ENCODE measurements around the gene SPTBN4.
"Not testable (repeated sequence)": the region's sequence is repeated elsewhere in the genome, so short reads cannot be mapped to it uniquely, and the experiment has no call there.

SPTBN4 gene

DNA sequence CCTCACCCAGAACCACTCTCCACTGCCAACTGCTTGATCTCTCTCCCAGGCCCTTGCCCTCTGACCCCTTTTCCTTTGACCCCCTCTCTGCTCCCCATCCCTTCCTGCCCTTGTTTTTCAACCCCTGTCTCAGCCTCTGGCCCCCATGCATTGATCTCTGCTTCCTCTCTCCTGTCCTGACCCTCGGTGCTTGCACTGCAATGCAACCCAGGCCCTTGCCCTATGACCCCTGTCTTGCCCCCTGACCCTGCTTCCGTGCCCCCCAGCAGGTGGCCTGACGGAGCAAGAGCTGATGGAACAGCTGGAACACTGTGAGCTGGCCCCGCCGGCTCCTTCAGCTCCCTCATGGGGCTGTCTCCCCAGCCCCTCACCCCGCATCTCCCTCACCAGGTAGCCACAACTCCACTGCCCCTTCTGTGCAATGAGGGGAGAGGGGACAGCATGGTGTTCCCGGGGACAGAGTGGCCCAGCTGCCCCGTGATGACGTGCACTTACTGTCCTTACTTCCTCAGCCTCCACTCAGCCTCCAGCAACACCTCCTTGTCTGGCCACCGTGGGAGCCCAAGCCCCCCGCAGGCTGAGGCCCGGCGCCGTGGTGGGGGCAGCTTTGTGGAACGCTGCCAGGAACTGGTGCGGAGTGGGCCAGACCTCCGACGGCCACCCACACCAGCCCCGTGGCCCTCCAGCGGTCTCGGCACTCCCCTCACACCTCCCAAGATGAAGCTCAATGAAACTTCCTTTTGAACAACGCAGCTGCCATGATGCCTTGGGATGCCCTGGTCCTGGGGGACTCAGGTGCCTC lies 123.9 kb downstream of the SPTBN4 start:
- DNase-seq: no peak

DNA sequence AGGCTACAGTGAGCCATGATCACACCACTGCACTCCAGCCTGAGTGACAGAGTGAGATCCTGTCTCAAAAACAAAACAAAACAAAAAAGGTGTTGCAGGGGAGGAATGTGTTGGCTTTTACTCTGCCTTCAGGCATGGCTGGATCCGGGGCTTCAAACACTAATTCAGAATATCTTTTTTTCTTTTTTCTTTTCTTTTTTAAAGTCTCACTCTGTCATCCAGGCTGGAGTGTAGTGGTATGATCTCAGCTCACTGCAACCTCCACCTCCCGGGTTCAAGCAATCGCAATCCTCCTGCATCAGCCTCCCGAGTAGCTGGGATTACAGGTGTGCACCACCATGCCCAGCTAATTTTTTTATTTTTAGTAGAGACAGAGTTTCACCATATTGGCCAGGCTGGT lies 124.9 kb downstream of the SPTBN4 start:
- not testable (repeated sequence) for DNase-seq

DNA sequence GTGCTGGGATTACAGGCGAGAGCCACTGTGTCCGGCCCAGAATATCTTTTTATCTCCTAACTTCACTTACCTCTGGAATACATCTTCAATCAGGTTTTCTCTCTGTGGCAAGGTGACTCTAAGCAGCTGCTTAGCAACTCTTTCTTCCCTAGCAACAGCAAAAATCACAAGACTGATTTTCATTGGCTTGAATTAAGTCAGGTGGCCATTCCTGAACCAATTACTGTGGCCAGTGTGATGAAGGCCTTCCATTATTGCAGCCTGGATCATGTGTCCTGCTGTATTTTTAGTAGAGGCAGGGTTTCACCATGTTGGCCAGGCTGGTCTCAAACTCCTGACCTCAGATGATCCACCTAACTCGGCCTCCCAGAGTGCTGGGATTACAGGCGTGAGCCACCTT lies 125.4 kb downstream of the SPTBN4 start:
- DNase-seq: no peak

DNA sequence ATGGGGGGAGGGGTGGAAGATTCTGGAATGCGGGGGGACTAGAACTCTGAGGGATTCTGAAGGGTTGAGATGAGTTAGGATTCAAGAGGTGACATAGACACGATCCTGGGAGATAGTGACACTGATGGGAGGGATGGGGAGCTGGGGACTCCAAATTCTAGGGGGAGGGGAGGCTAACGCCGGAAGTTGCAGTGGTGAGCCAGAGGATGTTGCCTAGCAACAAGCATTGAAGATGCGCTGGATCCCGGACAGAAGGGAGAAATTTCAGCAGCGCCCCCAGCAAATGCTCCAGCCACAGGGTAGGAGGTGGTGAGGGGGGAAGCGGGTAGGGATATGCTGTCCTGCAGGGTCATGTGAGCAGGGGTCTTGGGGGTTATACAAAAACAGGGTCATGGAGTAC lies 127.5 kb downstream of the SPTBN4 start:
- peak; percentile 38 for DNase-seq

DNA sequence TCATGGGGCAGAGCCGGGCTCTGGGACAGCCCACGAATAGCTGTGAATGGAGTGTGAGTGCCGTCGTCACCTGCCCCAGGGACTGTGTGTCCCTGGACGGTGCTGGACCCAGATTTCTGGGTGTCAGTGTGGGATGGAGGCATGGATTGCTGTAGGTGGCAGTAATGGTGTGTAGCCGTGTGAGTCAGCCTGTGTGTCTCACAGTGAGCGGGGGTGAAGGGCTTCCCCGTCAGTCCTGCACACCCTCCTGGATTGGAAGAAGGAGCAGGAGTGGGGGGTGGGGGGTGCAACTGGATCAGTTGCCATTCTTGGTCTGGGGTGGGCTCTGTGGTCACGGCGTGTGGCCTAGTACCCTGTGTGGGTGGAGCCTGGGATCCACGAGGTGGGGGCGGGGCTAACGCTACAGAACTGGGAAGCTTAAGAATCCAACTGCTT lies 127.9 kb downstream of the SPTBN4 start:
- no peak for DNase-seq

DNA sequence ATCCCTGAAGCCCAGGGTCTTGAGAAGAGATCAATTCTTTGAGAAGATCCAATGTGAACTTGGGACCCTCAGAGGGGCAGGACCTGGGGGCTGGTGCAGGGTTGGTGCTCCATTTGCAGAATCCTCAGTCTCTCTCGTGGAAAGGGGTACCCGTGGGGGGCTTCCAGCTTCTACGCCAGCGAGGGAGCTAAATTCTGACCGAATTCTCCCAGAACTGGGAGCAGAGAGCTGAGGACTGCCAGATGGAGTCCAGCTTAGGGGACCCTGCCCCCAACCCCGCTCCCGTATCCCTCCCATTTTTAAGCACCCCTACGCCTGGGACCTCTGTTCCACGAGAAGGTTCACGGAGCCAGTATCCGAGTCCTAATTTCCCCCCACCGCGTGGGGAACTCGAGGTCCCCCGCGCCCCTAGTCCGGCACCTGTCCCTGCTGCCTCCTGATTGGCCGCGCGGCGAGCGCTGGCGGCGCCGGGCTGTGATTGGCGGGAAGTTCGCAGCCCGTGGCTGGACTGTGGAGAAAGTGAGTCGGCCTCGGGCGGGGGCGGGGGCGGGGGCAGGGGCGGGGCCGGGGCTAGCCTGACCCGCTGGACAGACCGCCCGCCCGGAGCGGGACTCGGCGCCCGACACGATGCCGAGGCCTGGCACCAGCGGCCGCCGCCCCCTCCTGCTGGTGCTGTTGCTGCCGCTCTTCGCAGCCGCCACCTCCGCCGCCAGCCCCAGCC lies 130.0 kb downstream of the SPTBN4 start:
- DNase-seq: peak; percentile 68

DNA sequence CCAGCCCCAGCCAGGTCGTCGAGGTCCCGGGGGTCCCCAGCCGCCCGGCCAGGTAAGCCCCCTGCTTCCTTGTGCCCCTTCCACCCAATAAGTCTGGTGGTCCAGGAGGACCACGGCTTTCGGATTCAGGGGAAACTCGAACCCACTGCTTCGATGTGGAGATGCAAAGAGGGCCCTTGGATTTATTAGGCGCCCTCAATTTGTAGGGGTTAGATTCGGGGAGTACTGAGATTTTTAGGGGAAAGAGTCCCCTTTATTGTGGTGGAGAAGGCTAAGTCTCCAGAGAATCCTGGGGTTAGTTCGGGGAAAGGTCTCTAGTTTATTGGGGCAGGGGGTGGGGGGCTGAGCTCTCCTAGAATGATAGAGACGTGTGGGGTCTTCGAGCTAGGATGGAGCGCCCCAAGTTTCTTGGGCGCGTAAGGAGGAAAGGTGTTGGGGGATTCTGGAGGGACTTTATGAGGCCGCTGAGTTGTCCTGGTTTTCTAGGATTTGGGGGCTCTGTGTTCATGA lies 130.6 kb downstream of the SPTBN4 start:
- peak; percentile 30 for DNase-seq

DNA sequence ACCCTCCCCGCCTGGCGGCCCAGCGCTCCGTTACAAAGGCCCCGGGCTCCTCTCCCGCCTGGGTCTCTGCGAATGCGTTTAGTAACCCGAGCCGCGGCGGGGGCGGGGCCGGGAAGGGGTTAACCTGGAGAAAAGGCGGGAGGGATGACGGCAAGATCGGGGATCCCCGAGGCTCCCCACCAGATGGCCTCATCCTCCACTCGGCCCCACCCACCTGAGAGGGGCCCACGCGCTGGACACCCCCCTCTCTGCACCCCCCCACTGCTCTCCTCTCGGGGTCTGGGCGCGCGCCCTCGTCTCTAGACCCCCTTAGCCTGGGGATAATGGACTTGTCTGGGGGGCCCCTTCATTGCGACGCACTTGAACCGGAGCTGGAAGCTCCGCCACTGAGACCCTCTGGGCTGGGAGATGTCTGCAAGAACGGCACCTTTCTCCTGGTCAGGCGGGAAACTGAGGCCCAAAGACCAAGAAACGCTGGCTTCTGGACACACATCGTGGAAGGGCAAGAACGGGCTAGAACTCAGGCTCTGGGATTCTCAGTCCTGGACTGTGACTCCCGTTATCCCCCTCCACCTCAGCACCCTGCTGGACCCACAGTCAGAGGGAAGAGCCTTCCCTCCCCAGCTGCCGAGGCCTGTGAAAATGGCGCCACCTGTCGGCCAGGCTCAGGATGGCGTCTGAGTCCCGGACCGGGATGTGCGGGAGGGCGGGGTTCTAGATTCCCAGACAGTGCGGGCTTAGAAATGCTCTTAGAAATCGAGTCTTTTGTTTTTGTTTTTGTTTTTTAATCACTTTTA lies 131.5 kb downstream of the SPTBN4 start:
- DNase-seq: peak; percentile 98

DNA sequence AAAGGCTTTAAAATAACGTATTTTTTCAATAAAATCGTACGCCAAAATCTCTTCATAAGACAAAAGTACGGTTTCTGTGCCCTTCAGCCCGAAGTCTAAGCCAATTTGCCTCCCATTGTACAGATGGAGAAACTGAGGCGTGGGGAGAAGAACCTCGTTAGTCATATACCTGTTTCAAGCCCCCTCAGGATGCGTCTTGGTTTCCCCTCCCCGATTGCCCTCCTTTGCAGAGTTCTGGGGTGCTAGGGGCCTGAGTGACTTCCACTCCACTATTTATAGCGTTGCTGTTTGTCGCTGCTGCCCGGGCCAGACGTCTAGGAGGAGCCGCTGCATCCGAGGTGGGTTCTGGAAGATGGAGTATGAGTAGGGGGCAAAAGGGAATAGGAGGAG lies 132.1 kb downstream of the SPTBN4 start:
- DNase-seq: no peak

DNA sequence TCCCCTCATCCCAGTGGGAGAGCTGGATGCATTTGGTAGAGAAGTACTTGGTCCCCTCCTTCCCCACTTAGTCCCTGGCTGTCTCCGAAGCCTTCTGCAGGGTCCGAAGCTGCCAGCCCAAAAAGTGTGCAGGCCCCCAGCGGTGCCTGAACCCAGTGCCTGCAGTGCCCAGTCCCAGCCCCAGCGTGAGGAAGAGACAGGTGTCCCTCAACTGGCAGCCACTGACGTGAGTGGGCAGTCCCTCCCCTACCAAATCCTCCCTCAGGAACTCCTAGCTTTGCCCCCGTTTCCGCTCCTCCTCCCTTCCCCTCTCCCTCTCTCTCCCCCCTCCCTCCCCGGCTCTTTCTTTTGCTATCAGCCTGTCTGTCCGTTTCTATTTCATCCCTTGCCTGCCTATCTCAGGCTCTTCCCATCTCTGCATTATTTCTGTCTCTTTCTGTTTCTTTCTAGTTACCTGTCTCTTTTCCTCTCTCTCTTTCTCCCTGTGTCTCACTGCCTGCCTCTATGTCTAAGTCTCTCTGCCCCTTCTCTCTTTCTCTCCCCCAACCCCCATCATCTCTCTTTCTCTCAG lies 132.6 kb downstream of the SPTBN4 start:
- peak; percentile 39 for DNase-seq

DNA sequence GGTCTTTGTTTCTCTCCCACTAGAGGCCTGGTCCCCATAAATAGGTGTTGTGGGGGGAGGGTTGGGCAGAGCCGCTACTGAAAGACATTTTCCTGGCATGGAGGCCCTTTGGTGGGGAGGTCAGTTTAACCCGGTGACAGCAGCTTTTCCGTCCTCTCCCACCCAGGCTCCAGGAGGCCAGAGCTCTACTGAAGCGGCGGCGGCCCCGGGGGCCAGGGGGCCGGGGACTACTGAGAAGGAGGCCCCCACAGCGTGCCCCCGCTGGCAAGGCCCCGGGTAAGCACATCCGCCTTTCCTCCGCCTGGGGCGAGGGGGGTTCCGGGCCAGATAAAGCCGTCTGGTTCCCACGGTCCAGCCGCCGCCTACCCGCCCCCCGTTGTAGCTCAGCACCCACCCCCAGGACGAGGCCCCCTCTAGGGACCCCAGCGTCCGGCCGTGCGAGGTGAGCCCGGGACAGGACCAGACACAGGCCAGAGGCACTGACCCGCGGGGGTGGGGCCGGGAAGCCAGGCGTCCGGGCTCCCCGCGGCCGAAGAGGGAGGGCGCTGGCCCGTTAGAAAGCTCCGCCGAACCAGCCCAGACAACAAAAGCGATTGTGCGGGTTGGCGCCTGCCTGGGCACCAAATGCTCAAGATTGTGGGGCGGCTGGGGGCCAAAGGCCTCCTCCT lies 133.2 kb downstream of the SPTBN4 start:
- no peak for DNase-seq

DNA sequence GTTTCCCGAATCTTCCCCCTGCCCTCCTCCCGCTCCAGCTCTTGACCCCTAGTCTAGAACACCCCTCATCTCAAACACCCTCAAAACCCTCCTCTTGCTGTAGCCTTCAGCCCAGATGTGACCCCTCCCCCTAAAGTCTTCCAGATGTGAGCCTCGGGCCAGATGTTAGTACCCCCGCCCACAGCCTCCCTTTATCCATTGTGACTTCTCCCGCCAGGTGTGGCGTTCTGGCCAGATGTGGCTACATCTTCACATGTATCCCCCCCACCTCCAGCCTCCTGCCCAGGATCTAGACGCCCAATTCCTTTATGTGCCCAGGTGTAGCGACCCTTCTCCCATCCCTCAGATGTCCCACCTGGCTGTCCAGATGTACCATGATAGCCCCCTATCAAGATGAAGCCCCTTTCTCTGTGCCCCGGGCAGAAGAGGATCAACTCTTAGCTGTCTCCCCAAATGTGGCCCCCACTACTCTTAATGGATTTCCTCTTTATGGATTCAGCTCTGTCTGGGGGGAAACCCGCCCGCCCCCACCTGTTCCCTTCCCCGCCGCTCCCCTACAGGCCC lies 133.9 kb downstream of the SPTBN4 start:
- DNase-seq: peak; percentile 49

DNA sequence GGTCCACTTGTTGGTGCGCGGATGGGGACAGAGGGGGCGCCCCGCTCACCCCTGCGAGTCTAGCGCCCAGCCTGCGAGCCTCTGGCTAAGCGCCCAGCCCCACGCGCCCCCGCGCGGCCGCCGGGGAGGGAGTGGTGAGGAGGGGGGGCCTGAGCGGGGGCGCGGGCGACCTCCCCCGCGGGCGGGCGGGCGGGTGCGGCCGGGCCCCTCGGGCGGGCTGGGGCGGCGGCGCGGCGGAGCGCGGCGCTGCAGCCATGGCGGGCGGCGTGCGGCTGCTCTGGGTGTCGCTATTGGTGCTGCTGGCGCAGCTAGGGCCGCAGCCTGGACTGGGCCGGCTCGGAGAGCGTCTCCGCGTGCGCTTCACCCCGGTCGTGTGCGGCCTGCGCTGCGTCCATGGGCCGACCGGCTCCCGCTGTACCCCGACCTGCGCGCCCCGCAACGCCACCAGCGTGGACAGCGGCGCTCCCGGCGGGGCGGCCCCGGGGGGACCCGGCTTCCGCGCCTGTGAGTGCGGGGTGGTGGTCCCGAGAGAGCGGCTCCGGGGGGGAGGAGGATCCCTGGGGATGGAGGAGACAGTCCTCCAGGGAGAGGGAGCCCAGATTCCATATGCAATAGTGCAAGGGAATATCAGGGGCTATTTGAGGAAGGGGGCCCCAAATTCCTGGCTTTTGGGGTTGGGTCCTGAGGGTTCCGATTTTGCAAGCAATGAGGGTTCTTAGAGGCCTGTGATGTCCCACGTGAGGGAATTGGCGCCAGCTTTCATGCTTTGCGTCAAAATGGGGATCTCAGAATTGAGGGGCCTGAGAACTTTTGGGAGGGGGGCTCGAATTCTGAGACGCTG lies 134.6 kb downstream of the SPTBN4 start, which contains the start of gene LTBP4:
TSS of gene LTBP4 (plus strand) at position 236 of the 841 bp plus-strand sequence. CDS start at position 255, 19 bp downstream.
- peak; percentile 50 for DNase-seq

DNA sequence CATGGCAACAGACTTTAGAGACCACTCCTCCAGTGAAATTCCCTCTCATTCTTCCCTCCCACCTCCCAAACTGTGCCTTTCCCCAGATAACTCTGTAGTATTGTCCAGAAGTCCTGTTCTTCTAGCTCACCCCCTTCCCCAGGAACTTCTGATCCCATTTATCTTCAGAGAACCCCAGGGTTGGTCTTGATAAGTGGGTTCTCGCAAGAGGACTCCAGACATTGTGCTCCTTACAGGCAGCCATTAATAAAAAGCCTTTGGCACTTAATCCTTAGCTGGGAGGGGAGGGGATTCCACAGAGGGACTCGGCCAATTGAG lies 136.2 kb downstream of the SPTBN4 start:
- no peak for DNase-seq

DNA sequence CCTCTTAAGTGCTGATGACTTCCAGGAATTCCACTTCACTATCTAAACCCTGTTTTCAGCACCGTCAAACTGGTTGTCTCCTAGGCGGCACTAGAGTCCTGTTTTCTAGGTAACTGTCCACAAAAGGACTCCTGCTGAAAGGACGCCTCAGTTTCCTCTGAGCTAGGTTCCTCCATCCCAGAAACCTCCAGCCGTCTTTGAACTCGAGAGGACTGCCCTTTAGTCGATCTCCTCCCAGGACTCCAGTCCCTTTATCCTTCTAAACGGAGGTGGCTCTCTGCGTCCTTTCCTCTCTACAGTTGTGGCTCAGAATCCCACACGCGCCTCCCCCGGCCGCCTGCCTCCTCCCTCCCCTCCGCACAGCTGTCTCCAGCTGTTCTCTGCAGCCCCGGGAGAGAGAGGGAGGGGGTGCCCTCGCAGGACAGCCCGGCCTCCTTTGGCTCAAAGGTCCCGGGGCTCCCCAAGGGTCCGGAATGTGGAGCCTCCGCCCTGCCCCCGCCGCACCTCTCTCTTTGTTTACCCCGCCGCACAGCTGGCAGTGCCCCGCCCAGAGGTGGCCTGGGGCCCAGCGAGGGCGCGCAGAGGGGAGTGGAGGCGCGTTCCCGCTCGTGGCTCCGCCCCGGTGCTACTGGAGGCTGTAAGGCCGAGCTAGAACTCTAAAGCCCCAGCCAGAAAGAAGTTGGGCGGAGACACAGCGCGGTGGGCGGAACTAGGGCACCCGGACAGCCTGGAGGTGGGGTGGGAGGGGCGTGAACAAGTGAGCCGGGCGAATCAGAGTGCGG lies 136.8 kb downstream of the SPTBN4 start:
- DNase-seq: peak; percentile 97

DNA sequence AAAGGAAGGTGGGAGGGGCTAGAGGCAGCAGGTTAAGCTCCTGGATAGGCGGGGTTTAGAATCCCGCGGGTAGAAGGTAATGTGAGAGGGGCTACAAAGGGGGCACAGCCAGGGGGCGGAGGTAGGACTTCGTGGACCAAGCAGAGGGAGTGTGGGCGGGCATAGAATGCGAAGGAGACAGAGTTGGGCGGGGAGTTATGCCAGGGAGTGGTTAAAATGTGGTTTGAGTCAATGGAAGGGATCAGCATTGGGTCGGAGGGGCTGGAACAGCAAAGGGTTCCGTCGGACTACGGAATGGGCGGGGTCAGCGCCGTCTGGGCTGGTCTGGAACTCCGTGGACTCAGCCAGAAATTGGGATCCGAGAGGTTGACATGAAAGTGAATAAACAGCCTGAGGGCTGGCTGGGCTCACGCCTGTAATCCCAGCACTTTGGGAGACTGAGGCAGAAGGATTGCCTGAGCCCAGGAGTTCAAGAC lies 137.4 kb downstream of the SPTBN4 start:
- no peak for DNase-seq

DNA sequence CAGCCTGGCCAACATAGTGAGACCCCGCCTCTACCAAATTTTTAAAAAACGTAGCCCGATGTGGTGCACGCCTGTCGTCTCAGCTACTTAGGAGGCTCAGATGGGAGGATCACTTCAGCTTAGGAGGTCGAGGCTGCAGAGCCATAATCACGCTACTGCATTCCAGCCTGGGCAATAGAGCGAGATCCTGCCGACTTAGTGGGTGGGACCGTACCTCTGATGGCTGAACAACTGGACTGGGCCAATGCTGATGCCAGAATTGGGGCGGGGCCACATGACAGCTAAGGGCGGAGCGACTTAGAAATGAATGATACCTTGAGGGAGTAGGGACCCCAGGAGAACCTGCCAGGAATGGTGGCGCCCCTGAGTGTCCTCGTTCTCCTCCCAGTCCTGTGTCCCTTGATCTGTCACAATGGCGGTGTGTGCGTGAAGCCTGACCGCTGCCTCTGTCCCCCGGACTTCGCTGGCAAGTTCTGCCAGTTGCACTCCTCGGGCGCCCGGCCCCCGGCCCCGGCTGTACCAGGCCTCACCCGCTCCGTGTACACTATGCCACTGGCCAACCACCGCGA lies 137.9 kb downstream of the SPTBN4 start:
- no peak for DNase-seq

DNA sequence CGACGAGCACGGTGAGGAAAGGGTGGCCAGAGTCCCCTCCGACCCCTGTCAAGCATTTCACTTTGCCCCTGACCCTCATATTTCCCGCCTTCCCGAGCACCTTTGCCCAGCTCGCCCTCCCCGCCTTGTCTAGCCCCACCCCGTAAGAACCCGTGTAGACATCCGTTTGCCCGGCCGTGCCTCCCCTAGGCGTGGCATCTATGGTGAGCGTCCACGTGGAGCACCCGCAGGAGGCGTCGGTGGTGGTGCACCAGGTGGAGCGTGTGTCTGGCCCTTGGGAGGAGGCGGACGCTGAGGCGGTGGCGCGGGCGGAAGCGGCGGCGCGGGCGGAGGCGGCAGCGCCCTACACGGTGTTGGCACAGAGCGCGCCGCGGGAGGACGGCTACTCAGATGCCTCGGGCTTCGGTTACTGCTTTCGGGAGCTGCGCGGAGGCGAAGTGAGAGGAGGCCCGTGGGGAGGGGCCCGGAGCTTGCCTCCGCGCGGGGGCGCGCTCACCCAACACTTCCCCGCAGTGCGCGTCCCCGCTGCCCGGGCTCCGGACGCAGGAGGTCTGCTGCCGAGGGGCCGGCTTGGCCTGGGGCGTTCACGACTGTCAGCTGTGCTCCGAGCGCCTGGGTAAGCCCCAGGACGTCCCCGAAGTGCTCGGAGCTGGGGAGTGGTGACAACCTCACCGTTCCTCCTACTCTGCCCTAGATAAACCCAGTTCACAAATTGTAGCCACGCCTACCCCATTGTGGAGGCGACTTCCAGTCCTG lies 138.6 kb downstream of the SPTBN4 start:
- peak; percentile 74 for DNase-seq
